Measurements from ENCODE around the gene CRYBG2.

GRCh38 chr1:26290882-26291261, 63.1 kb downstream of the CRYBG2 start:
- no peak for TF ChIP-seq L3MBTL2 (conservative IDR thresholded peaks at IDR 0.05)
- TF ChIP-seq FOXK2 (IDR thresholded peaks at IDR 0.05), result no peak
- no peak for TF ChIP-seq SP1 (IDR thresholded peaks at IDR 0.05)
- no peak for TF ChIP-seq BHLHE40 (IDR thresholded peaks at IDR 0.05; ENCODE audit: borderline replicate concordance)
- no peak for TF ChIP-seq PKNOX1 (IDR thresholded peaks at IDR 0.05)
- TF ChIP-seq ARNT (IDR thresholded peaks at IDR 0.05), result no peak
